DLD1 (cell line): Measurements from ENCODE around the gene ZFP57.
"Not testable (repeated sequence)": the region's sequence is repeated elsewhere in the genome, so short reads cannot be mapped to it uniquely, and the experiment has no call there.

Experiments
- in situ Hi-C: cut with HindIII; loops from 2 replicates; pipeline ENCODE4 v1.10.0; 2017; ENCODE audit warnings: low sequenced_read_pairs

Gene ZFP57

GRCh38 chr6:29696147-29697125, 15.5 kb upstream of the ZFP57 start:
- in situ Hi-C loops, result no loop called here

GRCh38 chr6:29694637-29695036, 13.7 kb upstream of the ZFP57 start:
- in situ Hi-C loops, result no loop called here

GRCh38 chr6:29685718-29686326, 4.9 kb upstream of the ZFP57 start:
- in situ Hi-C loops, result no loop called here

GRCh38 chr6:29681811-29682210, 859 bp upstream of the ZFP57 start:
- in situ Hi-C loops, result no loop called here

- in situ Hi-C loops, result no loop called here
These were observed 536 bp downstream of the ZFP57 start for GRCh38 chr6:29680416-29680815.

- in situ Hi-C loops, result no loop called here
These were observed 990 bp downstream of the ZFP57 start for GRCh38 chr6:29679962-29680361.

GRCh38 chr6:29678114-29678513, 2.8 kb downstream of the ZFP57 start:
- in situ Hi-C loops, result no loop called here

- in situ Hi-C loops, result no loop called here
These were observed 3.9 kb downstream of the ZFP57 start for GRCh38 chr6:29676981-29677601.

GRCh38 chr6:29675561-29675960, 5.4 kb downstream of the ZFP57 start:
- in situ Hi-C loops, result no loop called here

- in situ Hi-C loops, result no loop called here
These were observed 6.9 kb downstream of the ZFP57 start for GRCh38 chr6:29674008-29674407.

GRCh38 chr6:29673161-29673560, 7.8 kb downstream of the ZFP57 start:
- in situ Hi-C loops, result no loop called here

- in situ Hi-C loops, result not testable (repeated sequence)
These were observed 8.8 kb downstream of the ZFP57 start for GRCh38 chr6:29672116-29672515.

- in situ Hi-C loops, result no loop called here
These were observed 9.9 kb downstream of the ZFP57 start for GRCh38 chr6:29671026-29671425.

GRCh38 chr6:29667158-29667557, 13.8 kb downstream of the ZFP57 start:
- in situ Hi-C loops, result no loop called here

- in situ Hi-C loops, result no loop called here
These were observed 14.2 kb downstream of the ZFP57 start for GRCh38 chr6:29666826-29667130.

GRCh38 chr6:29665942-29666825, 14.8 kb downstream of the ZFP57 start:
- in situ Hi-C loops, result no loop called here

GRCh38 chr6:29663300-29664042, 17.5 kb downstream of the ZFP57 start:
- in situ Hi-C loops, result no loop called here

GRCh38 chr6:29661502-29662141, 19.3 kb downstream of the ZFP57 start:
- in situ Hi-C loops, result not testable (repeated sequence)

GRCh38 chr6:29661071-29661470, 19.9 kb downstream of the ZFP57 start:
- in situ Hi-C loops, result no loop called here

- in situ Hi-C loops, result no loop called here
These were observed 24.2 kb downstream of the ZFP57 start, which contains the start of gene MOG for GRCh38 chr6:29656798-29657197. TSS of gene MOG (plus strand) at chr6:29657092. CDS start at chr6:29657210, 118 bp downstream.
